HCT116 (cell line): ENCODE results near the gene ANO4. TPM values are rescaled to one million over a fixed set of nuclear protein-coding genes. Genes with fewer than 3 reads are reported as not detected.

Experiments used
- ATAC-seq: fragments of 200-7000 bp; cut with Tn5 transposase; 2 replicates; pipeline ENCODE4 v1.9.1; 2020; ENCODE audit warnings: mild to moderate bottlenecking, moderate library complexity
- BruUV-seq: library from RNA; stranded (reverse); fragments of 400-500 nt; replicated peaks from 2 replicates; lab custom pipeline; 2021; lab: Mats Ljungman, UMichigan
- CTCF ChIA-PET: fragments of 300-600 bp; sonication (Branson Sonifier 250); formaldehyde crosslinking; loops from one replicate; lab custom pipeline; 2021; ENCODE audit warnings: antibody characterized with exemption; lab: Charles Lee
- POLR2A ChIA-PET: fragments of 300-600, 350-600 bp; sonication (Branson Sonifier 250); formaldehyde crosslinking; loops from one replicate; lab custom pipeline; 2021; ENCODE audit warnings: antibody characterized with exemption; lab: Charles Lee
- RAD21 ChIA-PET, 2 experiments: fragments of 300-600 bp; sonication (Branson Sonifier 250); formaldehyde crosslinking; loops; one replicate each; lab custom pipeline; 2023; ENCODE audit warnings: low total read pairs in 2 of 2; ENCODE audit not compliant: uncharacterized antibody in 2 of 2, unreplicated experiment in 2 of 2, low non-redundant PET in 1 of 2; lab: Charles Lee
- DNase-seq: peaks from one replicate; pipeline ENCODE4 v3.0.0-alpha.2; 2010; ENCODE audit warnings: low read depth, low spot score
- H2AFZ ChIP-seq: fragments of 200-600 bp; shearing (Covaris generic), sonication (generic); 2 replicates; pipeline ENCODE4 v1.6.1; 2017; ENCODE audit warnings: low read depth, mixed run types, mixed read lengths, antibody characterized with exemption, low read length; ENCODE audit not compliant: poor library complexity, severe bottlenecking
- H3K27ac ChIP-seq: 2 replicates; pipeline ENCODE4 v1.5.1; 2012; ENCODE audit warnings: low read depth, low read length
- H3K27me3 ChIP-seq: fragments of 200-600 bp; sonication (generic); 2 replicates; pipeline ENCODE4 v1.6.1; 2016; ENCODE audit warnings: mixed run types, low read length, mixed read lengths; ENCODE audit not compliant: insufficient read depth
- H3K36me3 ChIP-seq, 2 experiments: fragments of 200-500 bp in 1 of 2; fragments of 200-600 bp in 1 of 2; sonication (Bioruptor generic) in 1 of 2; sonication (generic) in 1 of 2; 2 replicates each; pipeline versions ENCODE4 v1.5.1 to v1.6.1; 2014 to 2016; ENCODE audit warnings: low read length in 2 of 2, inconsistent platforms in 1 of 2, mixed read lengths in 1 of 2, mixed run types in 1 of 2; ENCODE audit not compliant: insufficient read depth in 2 of 2, control insufficient read depth in 1 of 2
- H3K4me1 ChIP-seq, 2 experiments: fragments of 200-600 bp in 1 of 2; sonication (generic) in 1 of 2; 2 replicates each; pipeline versions ENCODE4 v1.5.1 to v1.6.1; 2012 to 2017; ENCODE audit warnings: low read length in 2 of 2, inconsistent platforms in 1 of 2, mild to moderate bottlenecking in 1 of 2, mixed read lengths in 1 of 2, mixed run types in 1 of 2, moderate library complexity in 1 of 2; ENCODE audit not compliant: insufficient read depth in 2 of 2, control insufficient read depth in 1 of 2
- H3K4me2 ChIP-seq: fragments of 200-600 bp; sonication (generic); 2 replicates; pipeline ENCODE4 v1.6.1; 2017; ENCODE audit warnings: mixed run types, low read length, mixed read lengths
- H3K4me3 ChIP-seq, 2 experiments: fragments of 200-600 bp in 1 of 2; sonication (generic) in 1 of 2; replicated peaks in 1 of 2; 2 replicates each; pipeline ENCODE4 v1.5.1; 2011 to 2016; ENCODE audit warnings: low read length in 2 of 2, control low read depth in 1 of 2, low read depth in 1 of 2, mild to moderate bottlenecking in 1 of 2, mixed read lengths in 1 of 2, mixed run types in 1 of 2
- H3K79me2 ChIP-seq: fragments of 200-600 bp; sonication (generic); 2 replicates; pipeline ENCODE4 v1.6.1; 2017; ENCODE audit warnings: mild to moderate bottlenecking, mixed run types, low read length, moderate library complexity, mixed read lengths; ENCODE audit not compliant: insufficient read depth
- H3K9ac ChIP-seq: fragments of 200-600 bp; sonication (generic); 2 replicates; pipeline ENCODE4 v1.6.1; 2016; ENCODE audit warnings: low read length, mixed read lengths
- H3K9me2 ChIP-seq: fragments of 200-600 bp; sonication (generic), shearing (Covaris generic); 2 replicates; pipeline ENCODE4 v1.6.1; 2017; ENCODE audit warnings: mixed run types, mild to moderate bottlenecking, moderate library complexity; ENCODE audit not compliant: insufficient read depth
- H3K9me3 ChIP-seq, 2 experiments: fragments of 200-500 bp in 1 of 2; fragments of 200-600 bp in 1 of 2; sonication (Bioruptor generic) in 1 of 2; sonication (generic) in 1 of 2; 2 replicates each; pipeline ENCODE4 v1.6.1; 2014 to 2017; ENCODE audit warnings: low read length in 2 of 2, mixed read lengths in 2 of 2, inconsistent platforms in 1 of 2, low read depth in 1 of 2, mild to moderate bottlenecking in 1 of 2, mixed run types in 1 of 2, moderate library complexity in 1 of 2; ENCODE audit not compliant: control insufficient read depth in 1 of 2, insufficient read depth in 1 of 2
- H4K20me1 ChIP-seq: fragments of 200-600 bp; sonication (generic), shearing (Covaris generic); 2 replicates; pipeline ENCODE4 v1.6.1; 2017; ENCODE audit warnings: mixed run types, mild to moderate bottlenecking, moderate library complexity; ENCODE audit not compliant: insufficient read depth
- CBX3 ChIP-seq: IDR thresholded peaks from 2 replicates; pipeline ENCODE4 v1.6.1; 2012; ENCODE audit warnings: low read depth
- CEBPB ChIP-seq: IDR thresholded peaks from 2 replicates; pipeline ENCODE4 v1.6.1; 2012; ENCODE audit warnings: low read depth
- EGR1 ChIP-seq: IDR thresholded peaks from 2 replicates; pipeline ENCODE4 v1.6.1; 2012; ENCODE audit warnings: low read depth
- ELF1 ChIP-seq: IDR thresholded peaks from 2 replicates; pipeline ENCODE4 v1.6.1; 2012; ENCODE audit warnings: low read depth, borderline replicate concordance
- EZH2 ChIP-seq: fragments of 200-600 bp; sonication (generic); IDR thresholded peaks from 2 replicates; pipeline ENCODE4 v1.6.1; 2017; ENCODE audit warnings: antibody characterized with exemption, mixed run types
- EZH2phosphoT487 ChIP-seq: fragments of 200-600 bp; IDR thresholded peaks from 2 replicates; pipeline ENCODE4 v1.6.1; 2018; ENCODE audit warnings: antibody characterized with exemption, borderline replicate concordance
- FOSL1 ChIP-seq: IDR thresholded peaks from 2 replicates; pipeline ENCODE4 v1.6.1; 2012; ENCODE audit warnings: low read depth
- POLR2A ChIP-seq: IDR thresholded peaks from 2 replicates; pipeline ENCODE4 v1.7.0; 2011; ENCODE audit warnings: borderline replicate concordance; ENCODE audit not compliant: insufficient read depth, insufficient read length; ENCODE audit errors: extremely low read depth
- POLR2AphosphoS5 ChIP-seq: IDR thresholded peaks from 2 replicates; pipeline ENCODE4 v1.6.1; 2011; ENCODE audit warnings: mild to moderate bottlenecking, low read depth, low read length, moderate library complexity
- RAD21 ChIP-seq: IDR thresholded peaks from 2 replicates; pipeline ENCODE4 v1.6.1; 2012; ENCODE audit warnings: low read depth, mild to moderate bottlenecking
- SIN3A ChIP-seq: IDR thresholded peaks from 2 replicates; pipeline ENCODE4 v1.6.1; 2012; ENCODE audit warnings: low read depth
- SP1 ChIP-seq: IDR thresholded peaks from 2 replicates; pipeline ENCODE4 v1.6.1; 2012; ENCODE audit warnings: low read depth
- YY1 ChIP-seq: IDR thresholded peaks from 2 replicates; pipeline ENCODE4 v1.6.1; 2011; ENCODE audit warnings: low read length, low read depth, moderate library complexity, mild to moderate bottlenecking; ENCODE audit not compliant: insufficient replicate concordance; ENCODE audit errors: extremely low read depth
- ZNF274 ChIP-seq: fragments of 200-500 bp; sonication (Bioruptor generic); IDR thresholded peaks from 2 replicates; pipeline ENCODE4 v1.6.1; 2014; ENCODE audit warnings: mild to moderate bottlenecking, low read depth, low read length, inconsistent platforms
- intact Hi-C: fragments of 100-400 bp; cut with micrococcal nuclease; formaldehyde crosslinking; loops from 2 replicates; pipeline ENCODE4 v1.10.0; 2022
- total RNA-seq: library from RNA; stranded (reverse); gene quantifications from one replicate; pipeline ENCODE4 v1.2.1, GENCODE V29; 2021; ENCODE audit not compliant: unreplicated experiment
- TF ChIP-seq, protein P1 (sequence below): IDR thresholded peaks from 2 replicates; pipeline ENCODE4 v1.6.1; 2012
- TF ChIP-seq, protein P2 (sequence below): IDR thresholded peaks from 2 replicates; pipeline ENCODE4 v1.6.1; 2011; ENCODE audit warnings: mild to moderate bottlenecking, low read length, moderate library complexity; ENCODE audit not compliant: insufficient replicate concordance; ENCODE audit errors: extremely low read depth
- TF ChIP-seq, protein P3 (sequence below): IDR thresholded peaks from 2 replicates; pipeline ENCODE4 v1.6.1; 2012
- TF ChIP-seq, protein P4 (sequence below), 3 experiments: fragments of 200-600 bp in 1 of 3; sonication (generic) in 1 of 3; IDR thresholded peaks in 2 of 3; conservative IDR thresholded peaks in 1 of 3; 2 replicates each; pipeline ENCODE4 v1.5.1; 2012 to 2017; ENCODE audit warnings: low read depth in 2 of 3, low read length in 2 of 3, antibody characterized with exemption in 1 of 3, borderline replicate concordance in 1 of 3, control low read depth in 1 of 3, mild to moderate bottlenecking in 1 of 3, mixed read lengths in 1 of 3, mixed run types in 1 of 3, moderate library complexity in 1 of 3; ENCODE audit not compliant: insufficient read depth in 1 of 3
- TF ChIP-seq, protein P5 (sequence below): IDR thresholded peaks from 2 replicates; pipeline ENCODE4 v1.6.1; 2012; ENCODE audit warnings: low read depth

The ANO4 gene
- total RNA-seq, 1 experiment from 2014 or later: 1.7 TPM

DNA sequence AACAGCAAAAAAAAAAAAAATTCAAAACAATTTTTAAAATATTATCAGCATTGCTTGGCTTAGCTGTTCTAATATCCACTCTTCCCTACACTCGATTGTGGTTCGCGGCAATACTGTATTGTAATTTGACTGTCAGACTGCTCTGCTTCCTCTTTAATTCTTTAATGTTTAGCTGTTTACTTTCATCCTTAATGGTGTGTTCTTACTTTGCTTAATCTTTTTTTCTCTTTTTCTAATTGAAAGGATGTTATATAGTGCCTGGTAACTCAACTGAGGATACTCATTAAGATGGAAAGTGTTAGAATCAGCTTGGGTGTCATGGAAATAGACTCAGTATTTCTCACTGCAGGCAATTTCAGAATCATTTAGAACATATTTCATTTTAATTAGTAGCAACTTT lies 2.0 kb downstream of the ANO4 start:
- H3K4me3 ChIP-seq: no peak overlapping the region
- no TSS peak for BruUV-seq
- CTCF ChIA-PET: no interaction called here
- H4K20me1 ChIP-seq: no peaks in the 10 kb centered on the region
- no peaks in the 10 kb centered on the region for H3K79me2 ChIP-seq
- H3K27me3 ChIP-seq: peaks cover 7% of the 10 kb centered on the region; the same call in 1 of the 2 replicates
- POLR2A ChIA-PET: no interaction called here
- RAD21 ChIA-PET: no interaction called here
- no peaks in the 10 kb centered on the region for H3K36me3 ChIP-seq
- no peak overlapping the region for H3K4me2 ChIP-seq
- intact Hi-C loops: no loop called here
- no peak overlapping the region for H3K27ac ChIP-seq
- peaks cover 8 to 18% of the 10 kb centered on the region in 2 experiments; a peak in 3 of 4 replicates for H3K4me1 ChIP-seq
- H2AFZ ChIP-seq: no peak overlapping the region
- no peaks in the 10 kb centered on the region for H3K9me2 ChIP-seq
- ATAC-seq (no peak), DNase-seq (no peak)
- no peak overlapping the region for H3K9ac ChIP-seq
- TF ChIP-seq, protein P1, sequence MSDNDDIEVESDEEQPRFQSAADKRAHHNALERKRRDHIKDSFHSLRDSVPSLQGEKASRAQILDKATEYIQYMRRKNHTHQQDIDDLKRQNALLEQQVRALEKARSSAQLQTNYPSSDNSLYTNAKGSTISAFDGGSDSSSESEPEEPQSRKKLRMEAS: no peak
- no peak for TF ChIP-seq RAD21
- TF ChIP-seq EZH2: no peak
- no peak for TF ChIP-seq POLR2AphosphoS5
- TF ChIP-seq, protein P2, sequence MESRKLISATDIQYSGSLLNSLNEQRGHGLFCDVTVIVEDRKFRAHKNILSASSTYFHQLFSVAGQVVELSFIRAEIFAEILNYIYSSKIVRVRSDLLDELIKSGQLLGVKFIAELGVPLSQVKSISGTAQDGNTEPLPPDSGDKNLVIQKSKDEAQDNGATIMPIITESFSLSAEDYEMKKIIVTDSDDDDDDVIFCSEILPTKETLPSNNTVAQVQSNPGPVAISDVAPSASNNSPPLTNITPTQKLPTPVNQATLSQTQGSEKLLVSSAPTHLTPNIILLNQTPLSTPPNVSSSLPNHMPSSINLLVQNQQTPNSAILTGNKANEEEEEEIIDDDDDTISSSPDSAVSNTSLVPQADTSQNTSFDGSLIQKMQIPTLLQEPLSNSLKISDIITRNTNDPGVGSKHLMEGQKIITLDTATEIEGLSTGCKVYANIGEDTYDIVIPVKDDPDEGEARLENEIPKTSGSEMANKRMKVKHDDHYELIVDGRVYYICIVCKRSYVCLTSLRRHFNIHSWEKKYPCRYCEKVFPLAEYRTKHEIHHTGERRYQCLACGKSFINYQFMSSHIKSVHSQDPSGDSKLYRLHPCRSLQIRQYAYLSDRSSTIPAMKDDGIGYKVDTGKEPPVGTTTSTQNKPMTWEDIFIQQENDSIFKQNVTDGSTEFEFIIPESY: no peak
- no peak for TF ChIP-seq EGR1
- TF ChIP-seq, protein P3, sequence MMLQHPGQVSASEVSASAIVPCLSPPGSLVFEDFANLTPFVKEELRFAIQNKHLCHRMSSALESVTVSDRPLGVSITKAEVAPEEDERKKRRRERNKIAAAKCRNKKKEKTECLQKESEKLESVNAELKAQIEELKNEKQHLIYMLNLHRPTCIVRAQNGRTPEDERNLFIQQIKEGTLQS: no peak
- TF ChIP-seq CBX3: no peak
- TF ChIP-seq YY1: no peak
- TF ChIP-seq FOSL1: no peak
- no peak for TF ChIP-seq ELF1
- TF ChIP-seq, protein P4, sequence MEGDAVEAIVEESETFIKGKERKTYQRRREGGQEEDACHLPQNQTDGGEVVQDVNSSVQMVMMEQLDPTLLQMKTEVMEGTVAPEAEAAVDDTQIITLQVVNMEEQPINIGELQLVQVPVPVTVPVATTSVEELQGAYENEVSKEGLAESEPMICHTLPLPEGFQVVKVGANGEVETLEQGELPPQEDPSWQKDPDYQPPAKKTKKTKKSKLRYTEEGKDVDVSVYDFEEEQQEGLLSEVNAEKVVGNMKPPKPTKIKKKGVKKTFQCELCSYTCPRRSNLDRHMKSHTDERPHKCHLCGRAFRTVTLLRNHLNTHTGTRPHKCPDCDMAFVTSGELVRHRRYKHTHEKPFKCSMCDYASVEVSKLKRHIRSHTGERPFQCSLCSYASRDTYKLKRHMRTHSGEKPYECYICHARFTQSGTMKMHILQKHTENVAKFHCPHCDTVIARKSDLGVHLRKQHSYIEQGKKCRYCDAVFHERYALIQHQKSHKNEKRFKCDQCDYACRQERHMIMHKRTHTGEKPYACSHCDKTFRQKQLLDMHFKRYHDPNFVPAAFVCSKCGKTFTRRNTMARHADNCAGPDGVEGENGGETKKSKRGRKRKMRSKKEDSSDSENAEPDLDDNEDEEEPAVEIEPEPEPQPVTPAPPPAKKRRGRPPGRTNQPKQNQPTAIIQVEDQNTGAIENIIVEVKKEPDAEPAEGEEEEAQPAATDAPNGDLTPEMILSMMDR (IDR thresholded peaks at IDR 0.05 in 2 of 3, conservative IDR thresholded peaks at IDR 0.05 in 1 of 3; ENCODE audit: borderline replicate concordance in 1 of 3, insufficient read depth in 1 of 3, low read depth in 2 of 3, low read length in 2 of 3): no peak
- TF ChIP-seq, protein P5, sequence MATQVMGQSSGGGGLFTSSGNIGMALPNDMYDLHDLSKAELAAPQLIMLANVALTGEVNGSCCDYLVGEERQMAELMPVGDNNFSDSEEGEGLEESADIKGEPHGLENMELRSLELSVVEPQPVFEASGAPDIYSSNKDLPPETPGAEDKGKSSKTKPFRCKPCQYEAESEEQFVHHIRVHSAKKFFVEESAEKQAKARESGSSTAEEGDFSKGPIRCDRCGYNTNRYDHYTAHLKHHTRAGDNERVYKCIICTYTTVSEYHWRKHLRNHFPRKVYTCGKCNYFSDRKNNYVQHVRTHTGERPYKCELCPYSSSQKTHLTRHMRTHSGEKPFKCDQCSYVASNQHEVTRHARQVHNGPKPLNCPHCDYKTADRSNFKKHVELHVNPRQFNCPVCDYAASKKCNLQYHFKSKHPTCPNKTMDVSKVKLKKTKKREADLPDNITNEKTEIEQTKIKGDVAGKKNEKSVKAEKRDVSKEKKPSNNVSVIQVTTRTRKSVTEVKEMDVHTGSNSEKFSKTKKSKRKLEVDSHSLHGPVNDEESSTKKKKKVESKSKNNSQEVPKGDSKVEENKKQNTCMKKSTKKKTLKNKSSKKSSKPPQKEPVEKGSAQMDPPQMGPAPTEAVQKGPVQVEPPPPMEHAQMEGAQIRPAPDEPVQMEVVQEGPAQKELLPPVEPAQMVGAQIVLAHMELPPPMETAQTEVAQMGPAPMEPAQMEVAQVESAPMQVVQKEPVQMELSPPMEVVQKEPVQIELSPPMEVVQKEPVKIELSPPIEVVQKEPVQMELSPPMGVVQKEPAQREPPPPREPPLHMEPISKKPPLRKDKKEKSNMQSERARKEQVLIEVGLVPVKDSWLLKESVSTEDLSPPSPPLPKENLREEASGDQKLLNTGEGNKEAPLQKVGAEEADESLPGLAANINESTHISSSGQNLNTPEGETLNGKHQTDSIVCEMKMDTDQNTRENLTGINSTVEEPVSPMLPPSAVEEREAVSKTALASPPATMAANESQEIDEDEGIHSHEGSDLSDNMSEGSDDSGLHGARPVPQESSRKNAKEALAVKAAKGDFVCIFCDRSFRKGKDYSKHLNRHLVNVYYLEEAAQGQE: no peak
- TF ChIP-seq SP1: no peak
- no peak for TF ChIP-seq POLR2A
- TF ChIP-seq EZH2phosphoT487: no peak
- TF ChIP-seq SIN3A: no peak
- TF ChIP-seq CEBPB: no peak
- no peak for TF ChIP-seq ZNF274
- no peaks in the 10 kb centered on the region for H3K9me3 ChIP-seq
